ENCODE data around the gene CARD10. TPM values are rescaled to one million over a fixed set of nuclear protein-coding genes. Genes with fewer than 3 reads are reported as not detected.

The CARD10 gene
- total RNA-seq, 4 donors from 2014 or later, result 6.5 to 17.3 (median 11.0) TPM

GRCh38 chr22:37496651-37497050, 22.6 kb downstream of the CARD10 start:
- intact Hi-C loops (cut with DNase I), result no loop called here
- Histone ChIP-seq H3K4me3 (replicated peaks in 1 of 3) (no peak overlapping the region), H3K36me3 (no peaks in the 10 kb centered on the region), H3K9me3 (no peaks in the 10 kb centered on the region), H3K27ac (no peak overlapping the region), H3K4me1 (peaks cover 0 to 9% of the 10 kb centered on the region in 2 donors), H3K27me3 (no peaks in the 10 kb centered on the region)
- WGBS, 2 donors, result 89 to 91% methylated on average over 10 of the region's 11 CpGs
- no peak for DNase-seq
- TF ChIP-seq, protein P1, sequence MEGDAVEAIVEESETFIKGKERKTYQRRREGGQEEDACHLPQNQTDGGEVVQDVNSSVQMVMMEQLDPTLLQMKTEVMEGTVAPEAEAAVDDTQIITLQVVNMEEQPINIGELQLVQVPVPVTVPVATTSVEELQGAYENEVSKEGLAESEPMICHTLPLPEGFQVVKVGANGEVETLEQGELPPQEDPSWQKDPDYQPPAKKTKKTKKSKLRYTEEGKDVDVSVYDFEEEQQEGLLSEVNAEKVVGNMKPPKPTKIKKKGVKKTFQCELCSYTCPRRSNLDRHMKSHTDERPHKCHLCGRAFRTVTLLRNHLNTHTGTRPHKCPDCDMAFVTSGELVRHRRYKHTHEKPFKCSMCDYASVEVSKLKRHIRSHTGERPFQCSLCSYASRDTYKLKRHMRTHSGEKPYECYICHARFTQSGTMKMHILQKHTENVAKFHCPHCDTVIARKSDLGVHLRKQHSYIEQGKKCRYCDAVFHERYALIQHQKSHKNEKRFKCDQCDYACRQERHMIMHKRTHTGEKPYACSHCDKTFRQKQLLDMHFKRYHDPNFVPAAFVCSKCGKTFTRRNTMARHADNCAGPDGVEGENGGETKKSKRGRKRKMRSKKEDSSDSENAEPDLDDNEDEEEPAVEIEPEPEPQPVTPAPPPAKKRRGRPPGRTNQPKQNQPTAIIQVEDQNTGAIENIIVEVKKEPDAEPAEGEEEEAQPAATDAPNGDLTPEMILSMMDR (IDR thresholded peaks at IDR 0.05), result no peak

DNA sequence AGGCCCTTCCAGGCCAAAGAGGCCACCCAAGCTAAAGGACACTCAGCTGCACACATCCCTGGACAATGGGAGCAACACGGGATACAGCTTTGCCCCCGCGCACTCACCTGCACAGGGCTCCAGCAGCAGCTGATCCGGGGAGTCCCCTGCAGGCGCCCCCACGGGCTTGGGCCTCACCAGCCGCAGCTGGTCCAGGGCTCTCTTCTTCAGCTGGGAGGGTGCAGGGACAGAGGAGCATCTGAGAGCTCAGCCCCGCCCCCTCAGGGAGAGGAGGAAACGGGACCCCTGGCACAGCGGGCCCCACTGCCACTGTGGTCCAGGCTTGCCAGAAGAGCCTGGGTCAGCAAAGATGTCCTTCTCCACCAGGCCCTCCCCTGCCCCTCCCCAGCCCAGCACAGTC, 25.2 kb downstream of the CARD10 start:
- no peak for DNase-seq
- no peaks in the 10 kb centered on the region for H3K36me3 ChIP-seq
- H3K27ac ChIP-seq, result no peak overlapping the region
- H3K9me3 ChIP-seq, result no peaks in the 10 kb centered on the region
- intact Hi-C loops (cut with DNase I), result no loop called here
- H3K27me3 ChIP-seq, result no peaks in the 10 kb centered on the region
- 95 to 96% methylated on average over 3 to 10 of the region's 10 CpGs for WGBS, 2 donors
- TF ChIP-seq, protein P1 (IDR thresholded peaks at IDR 0.05), result no peak
- no peak for TF ChIP-seq POLR2A (IDR thresholded peaks at IDR 0.05)
- H3K4me3 ChIP-seq (replicated peaks in 1 of 3), result no peak overlapping the region
- H3K4me1 ChIP-seq, result no peaks in the 10 kb centered on the region

DNA sequence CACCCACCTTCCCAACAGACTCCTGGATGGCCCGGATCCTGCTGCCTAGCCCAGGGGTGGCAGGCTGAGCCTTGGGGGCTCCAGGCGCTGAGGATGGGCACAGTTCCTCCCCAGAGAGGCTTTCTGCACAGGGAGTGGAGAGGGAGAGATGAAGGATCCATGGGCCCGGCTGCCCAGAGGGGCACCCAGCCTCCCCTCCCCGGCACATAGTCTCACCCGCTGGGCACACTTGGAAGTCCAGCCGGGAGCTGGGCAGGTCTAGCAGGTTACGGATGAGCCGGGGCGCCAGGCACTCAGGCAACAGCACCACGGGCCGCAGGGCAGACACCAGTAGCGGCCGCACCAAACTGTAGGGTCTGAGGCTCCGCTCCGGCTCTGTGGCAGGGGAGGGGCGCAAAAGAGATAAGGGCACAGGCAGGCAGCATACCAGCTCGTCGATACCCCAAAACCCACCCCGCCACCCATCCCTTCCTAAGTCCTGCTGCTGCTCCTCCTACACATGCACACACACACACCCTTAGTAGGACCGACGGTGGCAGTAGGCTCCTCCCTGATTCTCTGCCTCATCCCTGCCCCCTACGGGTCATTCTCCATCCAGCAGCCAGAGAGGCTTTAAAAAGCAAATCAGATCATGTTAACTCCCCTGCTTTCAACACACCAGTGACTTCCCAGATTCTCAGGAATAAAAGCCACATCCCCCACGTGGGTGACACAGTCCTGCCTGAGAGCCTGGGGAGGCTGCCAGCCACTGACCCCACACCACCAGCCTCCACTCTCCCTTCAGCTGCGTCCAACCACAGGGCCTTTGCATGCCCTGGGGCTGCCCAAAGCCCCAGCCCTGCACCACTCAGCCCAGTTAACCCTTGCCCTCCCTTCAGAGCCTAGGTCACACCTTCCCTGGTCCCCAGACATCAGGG, 26.5 kb downstream of the CARD10 start:
- Histone ChIP-seq H3K9me3 (no peaks in the 10 kb centered on the region), H3K27ac (no peak overlapping the region), H3K4me1 (no peaks in the 10 kb centered on the region), H3K27me3 (no peaks in the 10 kb centered on the region), H3K4me3 (replicated peaks in 1 of 3) (no peak overlapping the region), H3K36me3 (no peaks in the 10 kb centered on the region)
- TF ChIP-seq POLR2A (IDR thresholded peaks at IDR 0.05), result no peak
- TF ChIP-seq, protein P1 (IDR thresholded peaks at IDR 0.05), result peak in 1 of 6 experiments; percentile 20
- intact Hi-C loops (cut with DNase I), result no loop called here
- 69 to 70% methylated on average over 18 to 20 of the region's 24 CpGs for WGBS, 2 donors
- DNase-seq, result no peak

DNA sequence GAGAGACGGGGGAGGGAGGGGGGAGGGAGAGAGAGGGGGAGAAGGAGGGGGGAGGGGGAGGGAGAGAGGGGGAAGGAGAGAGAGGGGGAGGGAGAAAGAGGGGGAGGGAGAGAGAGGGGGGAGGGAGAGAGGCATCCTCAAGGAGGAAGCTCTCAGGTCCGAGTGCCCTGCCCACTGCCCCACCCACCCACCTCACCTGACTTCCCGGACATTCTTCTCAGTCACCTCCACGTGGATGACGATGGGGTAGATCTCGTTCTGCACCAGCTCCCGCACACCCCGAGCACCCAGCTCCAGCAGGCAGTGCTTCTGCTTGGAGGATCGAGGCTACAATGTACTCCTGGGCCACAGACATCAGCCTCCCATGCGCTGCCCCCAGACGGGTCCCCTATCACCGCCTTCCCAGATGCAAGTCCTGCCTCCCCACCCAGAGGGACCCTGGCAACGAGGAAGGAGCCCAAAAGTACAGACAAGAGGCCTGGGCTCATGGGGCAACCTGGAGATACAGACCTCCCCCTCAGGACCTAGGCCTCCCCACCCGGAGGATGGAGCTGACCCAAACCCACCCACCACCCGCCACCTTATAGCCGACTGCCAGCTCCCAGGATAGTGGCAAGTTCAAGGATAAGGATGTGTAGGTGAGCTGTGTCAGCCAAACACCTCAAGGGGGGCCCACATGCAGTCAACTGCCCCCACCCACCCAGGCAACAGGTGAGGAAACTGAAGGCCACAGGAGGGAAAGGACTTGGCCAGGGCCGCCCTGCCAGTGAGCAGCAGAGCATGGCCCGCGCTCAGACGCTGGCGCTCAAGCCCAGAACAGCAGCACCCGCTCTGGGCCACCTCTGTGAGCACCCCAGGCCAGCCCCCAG, 27.4 kb downstream of the CARD10 start:
- no peak for DNase-seq
- H3K4me3 ChIP-seq (replicated peaks in 1 of 3), result no peak overlapping the region
- no peaks in the 10 kb centered on the region for H3K9me3 ChIP-seq
- TF ChIP-seq, protein P1 (IDR thresholded peaks at IDR 0.05), result no peak
- TF ChIP-seq POLR2A (IDR thresholded peaks at IDR 0.05), result no peak
- intact Hi-C loops (cut with DNase I), result no loop called here
- H3K27me3 ChIP-seq, result no peaks in the 10 kb centered on the region
- H3K4me1 ChIP-seq, result peaks cover 0 to under 1% of the 10 kb centered on the region in 2 donors
- no peak overlapping the region for H3K27ac ChIP-seq
- 74 to 79% methylated on average over 13 to 20 of the region's 22 CpGs for WGBS, 2 donors
- no peaks in the 10 kb centered on the region for H3K36me3 ChIP-seq
